HG03095 (cell line): Measurements from ENCODE around the gene BOLA3.
"Not testable (repeated sequence)": the region's sequence is repeated elsewhere in the genome, so short reads cannot be mapped to it uniquely, and the experiment has no call there.

Experiments used
- ATAC-seq: cut with Tn5 transposase; IDR thresholded peaks from one replicate; pipeline ENCODE4 v1.9.1; 2021; ENCODE audit warnings: moderate library complexity; ENCODE audit not compliant: unreplicated experiment

The BOLA3 gene

GRCh38 chr2:74149570-74150319, 2.0 kb upstream of the BOLA3 start:
- ATAC-seq = no peak

DNA sequence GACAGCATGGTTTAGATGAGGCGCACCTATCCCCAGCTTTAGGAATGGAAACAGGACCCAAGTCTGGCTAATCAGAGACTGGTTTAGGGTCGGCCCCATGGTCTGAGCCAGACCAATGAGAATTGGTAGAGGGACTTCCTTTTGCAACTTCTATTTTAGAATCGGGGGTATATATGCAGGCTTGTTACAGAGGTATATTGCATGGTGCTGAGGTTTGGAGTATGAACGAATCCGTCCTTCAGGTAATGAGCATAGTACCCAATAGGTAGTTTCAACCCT, 1.5 kb upstream of the BOLA3 start:
- ATAC-seq = no peak

DNA sequence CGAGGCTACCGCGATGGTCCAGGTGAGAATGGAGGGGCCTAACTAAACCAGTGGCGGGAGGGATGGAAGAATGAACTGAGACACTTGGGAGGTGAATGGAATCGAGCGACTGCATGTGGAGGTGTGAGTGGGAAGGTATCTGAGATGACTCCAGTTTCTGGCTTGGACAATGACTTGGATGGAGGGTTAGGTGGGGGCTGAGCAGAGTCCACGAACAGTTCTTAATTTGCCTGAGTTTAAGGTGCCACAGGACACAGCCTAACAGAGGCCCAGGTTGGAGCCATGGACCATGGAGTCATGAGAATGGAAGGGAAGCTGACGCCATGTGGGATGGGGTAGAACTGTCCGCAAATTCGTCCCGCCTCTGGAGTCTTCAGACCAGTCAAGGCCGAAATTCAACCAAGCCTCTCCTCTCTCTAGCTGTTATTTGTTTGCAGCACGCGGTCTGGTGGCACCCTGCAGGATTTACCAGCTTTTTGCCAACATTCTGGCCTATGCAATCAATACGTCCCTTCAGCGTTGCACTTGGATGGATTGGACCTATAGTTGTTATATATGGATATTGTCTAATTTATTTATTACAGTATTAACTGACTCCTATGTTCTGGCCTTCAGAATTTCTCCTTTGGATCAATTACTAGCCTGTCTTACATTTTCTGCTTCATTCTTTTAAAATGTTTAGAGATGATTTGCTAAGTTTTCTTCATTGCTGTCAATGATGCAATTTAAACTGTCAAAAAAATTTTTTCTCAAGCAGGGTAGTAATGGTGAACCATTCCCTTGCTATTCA, 940 bp upstream of the BOLA3 start:
- ATAC-seq = no peak

DNA sequence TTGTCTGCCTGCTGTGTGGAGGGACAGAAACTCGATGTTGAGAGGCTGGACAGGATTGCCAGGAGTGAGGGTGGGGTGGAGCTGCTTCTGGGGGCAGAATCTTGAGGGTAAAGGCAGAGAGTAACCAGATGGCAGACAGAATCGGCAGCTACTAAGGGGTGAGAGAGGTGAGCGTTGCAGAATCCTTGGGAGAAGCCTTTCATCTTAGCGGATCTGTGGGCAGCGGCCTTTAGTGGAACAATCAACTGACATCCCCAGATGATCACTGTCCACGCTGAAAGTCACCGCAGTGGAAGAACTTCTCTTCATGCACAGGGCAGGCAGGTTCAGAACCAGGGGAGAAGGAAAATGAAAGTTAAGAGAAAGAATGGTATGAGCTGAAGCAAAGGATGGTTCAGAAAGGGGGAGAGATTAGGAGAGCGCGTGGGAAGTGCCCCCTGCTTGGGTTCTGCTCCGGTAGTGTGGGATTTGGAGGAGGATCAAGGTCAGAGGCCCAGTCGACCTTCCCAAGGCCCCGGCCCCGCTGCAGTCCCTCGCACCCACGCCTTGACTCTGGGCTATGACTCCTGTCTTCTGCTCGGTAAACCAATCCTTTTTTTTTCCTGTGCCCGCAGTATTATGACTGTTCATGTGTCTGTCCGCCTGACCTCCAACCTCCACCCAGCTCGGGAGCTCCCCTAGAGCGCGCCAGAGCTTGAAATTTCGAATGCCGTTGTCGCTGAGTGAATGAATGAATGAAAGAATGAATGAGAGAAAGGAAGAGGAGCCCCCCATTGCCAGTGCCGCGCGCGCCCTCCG, 584 bp downstream of the BOLA3 start:
- peak; percentile 21 for ATAC-seq

- no peak for ATAC-seq
Observed at GRCh38 chr2:74142340-74142739, 5.4 kb downstream of the BOLA3 start.

- no peak for ATAC-seq
Observed at GRCh38 chr2:74138600-74139323, 8.9 kb downstream of the BOLA3 start.

GRCh38 chr2:74137651-74138599, 9.8 kb downstream of the BOLA3 start:
- no peak for ATAC-seq

GRCh38 chr2:74131901-74132300, 15.8 kb downstream of the BOLA3 start:
- ATAC-seq = no peak

GRCh38 chr2:74130211-74130995, 17.3 kb downstream of the BOLA3 start:
- ATAC-seq = no peak

DNA sequence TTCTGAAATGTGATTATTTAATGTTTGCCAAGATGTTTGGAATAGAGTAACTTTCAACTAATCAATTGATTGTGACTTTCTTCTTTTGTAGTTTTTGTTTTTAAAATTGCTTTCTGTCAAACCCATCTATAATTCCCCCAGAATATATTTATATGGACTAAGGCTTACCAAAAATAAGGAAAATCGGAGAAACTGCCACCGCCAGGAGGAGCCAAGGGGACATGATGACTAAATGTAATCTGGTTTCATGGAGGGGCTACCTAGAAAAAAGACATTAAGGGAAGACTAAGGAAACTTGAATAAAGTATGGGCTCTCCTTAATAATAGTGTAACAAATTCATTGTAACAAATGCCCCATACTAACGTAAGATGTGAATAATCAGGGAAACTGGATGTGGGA, 19.5 kb downstream of the BOLA3 start:
- no peak for ATAC-seq

DNA sequence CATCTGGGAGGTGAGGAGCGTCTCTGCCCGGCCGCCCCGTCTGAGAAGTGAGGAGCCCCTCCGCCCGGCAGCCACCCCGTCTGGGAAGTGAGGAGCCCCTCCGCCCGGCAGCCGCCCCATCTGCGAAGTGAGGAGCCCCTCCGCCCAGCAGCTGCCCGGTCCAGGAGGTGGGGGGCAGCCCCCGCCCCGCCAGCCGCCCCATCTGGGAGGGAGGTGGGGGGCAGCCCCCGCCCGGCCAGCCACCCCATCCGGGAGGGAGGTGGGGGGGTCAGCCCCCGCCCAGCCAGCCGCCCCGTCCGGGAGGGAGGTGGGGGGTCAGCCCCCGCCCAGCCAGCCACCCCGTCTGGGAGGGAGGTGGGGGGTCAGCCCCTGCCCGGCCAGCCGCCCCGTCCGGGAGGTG, 23.8 kb downstream of the BOLA3 start:
- ATAC-seq = not testable (repeated sequence)

DNA sequence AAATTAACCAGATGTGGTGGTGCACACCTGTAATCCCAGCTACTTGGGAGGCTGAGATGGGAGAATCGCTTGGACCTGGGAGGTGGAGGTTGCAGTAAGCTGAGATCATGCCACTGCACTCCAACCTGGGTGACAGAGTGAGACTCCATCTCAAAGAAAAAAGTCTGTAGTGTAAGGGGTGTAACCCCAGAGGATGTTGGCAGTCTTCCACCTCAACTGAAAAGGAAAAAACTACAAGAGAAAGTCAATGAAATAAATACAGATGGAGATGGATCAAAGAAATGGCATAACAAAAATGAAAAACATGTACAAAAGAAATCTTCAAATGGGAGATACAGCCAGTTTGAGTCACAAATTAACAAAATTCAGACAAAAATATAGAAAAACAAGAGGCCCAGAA, 25.9 kb downstream of the BOLA3 start:
- not testable (repeated sequence) for ATAC-seq

DNA sequence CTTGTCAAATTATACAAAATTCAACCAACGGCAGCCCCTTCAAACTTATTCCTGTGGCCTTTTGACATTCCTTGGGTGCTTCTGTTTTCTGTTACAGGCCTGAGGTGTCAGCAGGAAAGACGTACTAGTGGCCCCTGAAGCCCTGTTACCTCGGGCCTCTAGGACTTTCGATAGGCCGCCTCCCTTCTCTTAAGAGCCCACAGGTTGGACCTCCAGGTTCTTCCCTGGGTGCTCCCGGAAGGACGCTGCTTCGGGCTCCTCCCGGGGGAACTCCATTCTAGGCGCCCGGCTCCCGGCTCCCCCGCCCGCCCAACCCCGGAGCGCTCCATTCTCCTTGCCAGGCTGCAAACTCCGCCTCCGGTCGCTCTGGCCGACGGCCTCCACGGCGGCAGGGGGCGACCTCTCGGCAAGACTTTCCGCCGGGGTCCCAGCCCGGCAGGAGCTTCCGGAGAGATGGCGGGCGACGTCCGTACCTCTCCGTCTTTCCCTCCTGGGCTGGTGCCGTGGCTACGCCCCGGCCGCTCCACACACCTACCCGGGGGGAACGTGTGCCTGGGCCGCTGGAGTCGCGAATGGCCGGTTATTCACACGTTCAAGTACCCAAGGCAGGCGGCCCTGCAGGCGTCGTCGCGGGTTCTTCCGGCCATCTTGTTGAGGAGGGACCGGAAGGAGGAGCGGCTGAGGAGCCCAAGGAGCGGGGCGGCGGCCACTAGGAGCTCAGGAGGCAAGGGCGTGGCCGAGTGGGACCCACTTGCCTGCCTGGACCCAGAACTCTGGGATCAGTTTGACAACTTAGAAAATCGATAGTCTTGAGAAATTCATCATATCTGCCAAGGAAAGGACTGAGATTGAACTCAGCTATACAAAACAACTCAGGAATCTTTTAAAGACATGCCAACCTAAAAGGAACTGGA, 27.5 kb downstream of the BOLA3 start:
- ATAC-seq = peak; percentile 92

DNA sequence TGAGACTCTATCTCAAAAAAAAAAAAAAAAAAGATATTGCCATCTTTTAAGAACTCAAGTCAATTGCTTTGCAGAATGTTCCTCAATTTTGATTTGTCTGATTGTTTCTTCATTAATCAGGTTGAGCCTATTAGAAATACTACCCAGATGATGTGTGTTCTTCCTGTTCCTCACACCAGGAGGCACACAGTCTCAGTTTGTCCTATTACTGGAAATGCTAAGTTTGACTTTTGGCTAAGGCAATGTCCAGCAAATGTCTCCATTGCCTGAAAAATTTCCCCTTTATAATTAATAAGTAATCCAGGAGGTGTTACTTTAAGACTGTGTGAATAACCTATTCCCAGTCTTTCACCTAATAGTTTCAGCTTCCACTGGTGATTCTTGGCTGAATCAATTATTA, 28.4 kb downstream of the BOLA3 start:
- ATAC-seq = no peak

DNA sequence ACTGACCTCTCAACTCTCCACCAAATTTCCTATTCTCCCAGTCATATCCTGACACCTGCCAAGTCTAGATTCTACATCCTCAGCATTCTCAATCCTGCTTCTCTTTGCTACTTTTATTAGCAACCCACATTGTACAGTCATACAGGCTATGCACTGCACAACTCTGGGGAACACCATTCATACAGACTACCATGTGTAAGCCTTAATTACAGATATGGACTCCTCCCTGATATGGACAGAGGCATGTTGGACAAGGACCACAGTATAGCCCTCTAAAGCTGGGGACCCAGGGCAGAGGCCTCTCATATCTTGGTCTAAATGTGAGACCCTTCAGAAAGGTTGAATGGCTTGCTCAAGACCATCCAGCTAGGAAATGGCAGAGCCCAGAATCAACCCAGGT, 36.3 kb downstream of the BOLA3 start:
- no peak for ATAC-seq

DNA sequence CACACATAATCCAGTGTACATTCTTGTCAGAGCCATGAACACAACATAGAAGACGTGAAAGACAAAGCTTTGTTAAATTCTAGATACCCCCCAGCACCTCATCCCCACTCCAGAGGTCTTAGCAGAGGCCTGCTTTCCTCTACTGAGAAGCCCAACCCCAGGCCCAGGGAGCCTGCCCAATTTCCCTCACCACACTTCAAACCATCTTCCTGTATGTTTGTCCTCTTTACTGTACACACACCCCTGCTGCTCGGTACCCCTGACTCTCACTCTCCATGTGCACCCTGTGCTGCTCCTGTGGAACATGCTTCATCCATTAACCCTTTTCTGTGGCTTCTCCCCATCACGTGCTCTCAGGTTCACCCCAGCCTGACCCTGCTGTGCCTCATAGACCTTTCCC, 37.2 kb downstream of the BOLA3 start:
- ATAC-seq = no peak

DNA sequence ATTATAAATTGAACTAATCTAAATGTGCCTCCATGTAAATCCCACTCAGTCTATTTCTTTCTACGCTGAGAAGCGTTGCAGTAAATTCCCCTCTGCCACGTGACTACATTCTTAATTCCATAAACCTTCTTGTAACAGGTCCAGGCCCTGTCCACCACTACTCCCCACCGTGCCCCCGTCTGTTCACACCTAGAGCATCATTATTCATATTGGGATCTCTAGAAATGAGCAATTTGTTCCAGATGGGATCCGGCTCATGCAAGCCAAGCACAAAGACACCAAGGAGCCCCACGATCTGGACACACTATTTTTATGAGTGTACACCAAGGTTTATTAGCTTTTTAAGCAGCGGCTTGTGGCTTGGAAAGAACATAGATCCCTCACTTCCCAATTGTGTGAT, 38.2 kb downstream of the BOLA3 start:
- ATAC-seq = no peak

DNA sequence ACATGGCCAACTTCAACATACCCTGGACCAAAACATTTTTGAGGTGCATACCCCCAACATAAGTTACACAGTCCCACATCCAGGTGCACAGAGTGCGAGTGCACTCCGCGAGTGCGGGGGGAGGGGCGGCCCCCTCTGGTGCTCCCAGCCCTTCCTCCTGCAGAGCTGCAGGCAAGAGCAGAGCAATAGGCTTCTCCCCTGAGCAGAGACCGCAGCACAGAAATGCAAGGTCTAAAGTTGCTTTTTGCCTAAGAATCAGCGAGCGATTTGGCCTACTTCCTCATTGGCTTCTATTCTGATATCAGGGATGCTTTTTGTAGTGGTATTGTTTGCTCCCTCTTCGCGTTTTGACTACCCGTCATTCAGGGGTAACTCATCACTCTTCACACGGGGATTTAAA, 40.6 kb downstream of the BOLA3 start:
- no peak for ATAC-seq
